Right lobe of liver (tissue), 6 donors: ENCODE results near the gene SEC11C. TPM values are rescaled to one million over a fixed set of nuclear protein-coding genes. Genes with fewer than 3 reads are reported as not detected.

Experiments
- ATAC-seq, 4 donors: fragments of 200-7000 bp; cut with Tn5 transposase; one replicate each; pipeline ENCODE4 v1.9.1; 2020; ENCODE audit warnings: mild to moderate bottlenecking in 4 of 4, moderate library complexity in 4 of 4
- DNase-seq, 3 donors: peaks; one replicate each; pipeline ENCODE4 v3.0.0-alpha.2; 2020
- H3K27ac ChIP-seq, 3 donors: fragments of 200-600 bp; one replicate each; pipeline ENCODE4 v1.8.0; 2022
- H3K27me3 ChIP-seq, 2 donors: fragments of 200-600 bp; one replicate each; pipeline ENCODE4 v1.8.0; 2022
- H3K36me3 ChIP-seq, 4 donors: fragments of 200-600 bp; sonication (generic) in 1 of 4; one replicate each; pipeline versions ENCODE4 v1.5.1 to v1.8.0; 2017 to 2022; ENCODE audit warnings: control low read depth in 1 of 4
- H3K4me1 ChIP-seq, 4 donors: fragments of 200-600 bp; sonication (generic) in 1 of 4; one replicate each; pipeline versions ENCODE4 v1.5.1 to v1.8.0; 2017 to 2022; ENCODE audit warnings: control low read depth in 1 of 4
- H3K4me3 ChIP-seq, 3 donors: fragments of 200-600 bp; one replicate each; pipeline ENCODE4 v1.8.0; 2022
- H3K9me3 ChIP-seq, 4 donors: fragments of 200-600 bp; sonication (generic) in 1 of 4; one replicate each; pipeline versions ENCODE4 v1.5.1 to v1.8.0; 2017 to 2022; ENCODE audit warnings: control low read depth in 1 of 4
- CTCF ChIP-seq, 4 donors: fragments of 200-600 bp in 3 of 4; fragments of 450-650 bp in 1 of 4; IDR thresholded peaks; one replicate each; pipeline versions ENCODE4 v1.5.1 to v1.8.0; 2016 to 2022; ENCODE audit warnings: antibody characterized with exemption in 4 of 4, mild to moderate bottlenecking in 2 of 4
- POLR2A ChIP-seq: fragments of 450-650 bp; IDR thresholded peaks from one replicate; pipeline ENCODE4 v1.6.1; 2017; ENCODE audit warnings: antibody characterized with exemption, mild to moderate bottlenecking
- WGBS: methylation state at CpG from one replicate; pipeline ENCODE4 v1.1.6; 2018; ENCODE audit warnings: low coverage, low lambda C conversion rate; ENCODE audit not compliant: insufficient coverage; ENCODE audit errors: missing lambda C conversion rate; 5-methylcytosine and 5-hydroxymethylcytosine counted together
- intact Hi-C, 2 donors: fragments of 100-400 bp; cut with DNase I; formaldehyde crosslinking; loops; one replicate each; pipeline versions ENCODE4 v1.11.2 to v1.14.1; 2022
- total RNA-seq, 6 experiments: library from RNA; depleted of rRNA in 2 of 6; stranded (reverse); fragments of >200 nt in 2 of 6; fragmentation: NEBNext Ultra II Directional in 3 of 6; extraction: Animal tissue kit (Norgen Biotek cat#: 25700) in 3 of 6; gene quantifications; one replicate each; pipeline versions ENCODE4 v1.1.0 to v1.2.4, GENCODE V29; 2016 to 2023
- donor health status: DM: no; HTN: yes; CAD: no.
- donor health status: DM: no; HTN: no; CAD: no.
- donor health status: DM: no; HTN: no; CAD: no.
- donor health status: DM: no; HTN: yes; CAD: no.
- donor health status: DM: no; HTN: yes; CAD: no.

Gene SEC11C
- total RNA-seq, 6 experiments from 2014 or later = 46.7 to 104 (median 85.3) TPM

DNA sequence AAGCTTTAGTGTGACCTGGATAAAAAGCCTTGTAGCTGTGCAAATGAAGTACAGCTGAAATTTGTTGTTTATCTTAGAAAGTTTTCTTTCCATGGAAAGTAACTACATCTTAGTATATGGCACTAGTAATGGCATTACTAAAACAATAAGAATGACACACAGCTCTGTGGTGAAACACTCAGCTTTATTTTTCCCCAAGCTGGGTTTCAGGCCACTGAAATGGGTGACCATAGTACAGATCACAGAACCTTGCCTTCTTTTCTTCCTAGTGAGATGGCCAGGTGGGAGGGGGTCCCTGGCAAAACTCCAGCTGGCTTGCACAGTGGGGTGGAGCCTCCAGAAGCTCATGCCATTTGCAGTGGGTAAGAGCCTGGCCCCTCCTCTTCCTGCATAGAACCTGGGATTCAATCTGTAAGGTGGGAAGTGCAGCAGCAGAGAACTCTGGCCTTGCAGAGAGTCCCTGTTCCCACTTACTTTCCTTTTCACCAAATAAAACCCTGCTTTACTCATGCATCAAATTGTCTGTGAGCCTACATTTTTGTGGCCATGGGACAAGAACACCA lies 62.7 kb downstream of the SEC11C start:
- no peaks in the 10 kb centered on the region for H3K36me3 ChIP-seq
- no peaks in the 10 kb centered on the region for H3K9me3 ChIP-seq
- no peak overlapping the region for H3K27ac ChIP-seq
- ATAC-seq (no peak), DNase-seq (no peak)
- H3K4me3 ChIP-seq = no peak overlapping the region
- H3K27me3 ChIP-seq = no peaks in the 10 kb centered on the region
- intact Hi-C loops = no loop called here
- H3K4me1 ChIP-seq = no peaks in the 10 kb centered on the region
- no peak for TF ChIP-seq CTCF (IDR thresholded peaks at IDR 0.05)
- TF ChIP-seq POLR2A = no peak

- no peak for ATAC-seq
- no peak for TF ChIP-seq CTCF (IDR thresholded peaks at IDR 0.05)
- TF ChIP-seq POLR2A = no peak
- Histone ChIP-seq H3K4me3 (no peak overlapping the region), H3K4me1 (no peaks in the 10 kb centered on the region), H3K27ac (no peak overlapping the region), H3K27me3 (no peaks in the 10 kb centered on the region), H3K9me3 (no peaks in the 10 kb centered on the region), H3K36me3 (no peaks in the 10 kb centered on the region)
- no peak for DNase-seq
- 72% methylated on average over 6 of the region's 6 CpGs for WGBS
- intact Hi-C loops = no loop called here
Observed at GRCh38 chr18:59207506-59207905, 67.8 kb downstream of the SEC11C start.

Other genes with a start within 250 kb of the SEC11C start
- gene GRP, start 80.3 kb downstream of the SEC11C start, total RNA-seq = not detected
- gene RAX, start 133.6 kb downstream of the SEC11C start, total RNA-seq = not detected
- under 1 TPM in 1 of 6 experiments, not detected in 5; 0.10 TPM for gene CPLX4, start 178.8 kb downstream of the SEC11C start, total RNA-seq
- 100 to 1,000 TPM in 4 of 6 experiments, 10 to 100 TPM in 2; 67.8 to 136 (median 108) TPM for gene LMAN1, start 219.4 kb downstream of the SEC11C start, total RNA-seq